Muscle of leg (tissue), 16 donors: ENCODE data around the gene MPHOSPH10. TPM values are rescaled to one million over a fixed set of nuclear protein-coding genes. Genes with fewer than 3 reads are reported as not detected.
"Not testable (repeated sequence)": the region's sequence is repeated elsewhere in the genome, so short reads cannot be mapped to it uniquely, and the experiment has no call there.

Experiments used
- DNase-seq: peaks from one replicate; pipeline ENCODE4 v3.0.0; 2013
- H3K27ac ChIP-seq: one replicate; pipeline ENCODE4 v1.5.1; 2013; ENCODE audit warnings: mild to moderate bottlenecking, low read length, control low read depth
- H3K27me3 ChIP-seq: one replicate; pipeline ENCODE4 v1.6.1; 2013; ENCODE audit warnings: low read length; ENCODE audit not compliant: control insufficient read depth, insufficient read depth
- H3K36me3 ChIP-seq: one replicate; pipeline ENCODE4 v1.6.1; 2013; ENCODE audit warnings: low read length; ENCODE audit not compliant: control insufficient read depth, insufficient read depth
- H3K4me1 ChIP-seq: one replicate; pipeline ENCODE4 v1.6.1; 2013; ENCODE audit warnings: low read length; ENCODE audit not compliant: control insufficient read depth, insufficient read depth
- H3K4me3 ChIP-seq: one replicate; pipeline ENCODE4 v1.5.1; 2013; ENCODE audit warnings: low read length, control low read depth
- H3K9me3 ChIP-seq: replicated peaks from 2 replicates; pipeline ENCODE4 v1.6.1; 2013; ENCODE audit warnings: low read depth, low read length; ENCODE audit not compliant: control insufficient read depth
- WGBS: methylation state at CpG from one replicate; pipeline ENCODE4 v1.1.5; 2013; ENCODE audit warnings: missing lambda C conversion rate; ENCODE audit not compliant: insufficient coverage; 5-methylcytosine and 5-hydroxymethylcytosine counted together
- long read RNA-seq, 11 donors: transcript quantifications; one replicate each; lab custom pipeline, GENCODE V29; 2026
- polyA plus RNA-seq, 8 donors: library from polyadenylated mRNA; unstranded; fragments of 120-200 nt; gene quantifications; one replicate each; pipeline versions ENCODE4 v1.2.1 to v1.2.3, GENCODE V29; 2013; ENCODE audit warnings: inconsistent platforms in 1 of 8, low replicate concordance in 1 of 8; ENCODE audit not compliant: insufficient read length in 8 of 8, insufficient read depth in 1 of 8
- total RNA-seq: library from RNA; stranded (reverse); fragments of 120-200 nt; gene quantifications from one replicate; pipeline ENCODE4 v1.2.4, GENCODE V29; 2013

MPHOSPH10 gene, protein sequence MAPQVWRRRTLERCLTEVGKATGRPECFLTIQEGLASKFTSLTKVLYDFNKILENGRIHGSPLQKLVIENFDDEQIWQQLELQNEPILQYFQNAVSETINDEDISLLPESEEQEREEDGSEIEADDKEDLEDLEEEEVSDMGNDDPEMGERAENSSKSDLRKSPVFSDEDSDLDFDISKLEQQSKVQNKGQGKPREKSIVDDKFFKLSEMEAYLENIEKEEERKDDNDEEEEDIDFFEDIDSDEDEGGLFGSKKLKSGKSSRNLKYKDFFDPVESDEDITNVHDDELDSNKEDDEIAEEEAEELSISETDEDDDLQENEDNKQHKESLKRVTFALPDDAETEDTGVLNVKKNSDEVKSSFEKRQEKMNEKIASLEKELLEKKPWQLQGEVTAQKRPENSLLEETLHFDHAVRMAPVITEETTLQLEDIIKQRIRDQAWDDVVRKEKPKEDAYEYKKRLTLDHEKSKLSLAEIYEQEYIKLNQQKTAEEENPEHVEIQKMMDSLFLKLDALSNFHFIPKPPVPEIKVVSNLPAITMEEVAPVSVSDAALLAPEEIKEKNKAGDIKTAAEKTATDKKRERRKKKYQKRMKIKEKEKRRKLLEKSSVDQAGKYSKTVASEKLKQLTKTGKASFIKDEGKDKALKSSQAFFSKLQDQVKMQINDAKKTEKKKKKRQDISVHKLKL
- total RNA-seq, result 21.3 TPM
- polyA plus RNA-seq, result 10 to 100 TPM; 28.9 to 38.3 (median 32.8) TPM
- long read RNA-seq, donor 1, partial matches to known transcripts, result 5 of 9 reads
- long read RNA-seq, donor 1, other reads (novel, unspliced or antisense), result 0 of 9 reads
- long read RNA-seq, donor 2, partial matches to known transcripts, result 0 of 1 reads
- long read RNA-seq, donor 2, other reads (novel, unspliced or antisense), result 0 of 1 reads
- long read RNA-seq, donor 3, transcript MPHOSPH10-201 (11 exons, 2,484 nt), result major isoform, 6 of 9 reads
- long read RNA-seq, donor 3, partial matches to known transcripts, result 0 of 9 reads
- long read RNA-seq, donor 3, other reads (novel, unspliced or antisense), result 0 of 9 reads
- long read RNA-seq, donor 4, partial matches to known transcripts, result 0 of 2 reads
- long read RNA-seq, donor 4, other reads (novel, unspliced or antisense), result 0 of 2 reads
- long read RNA-seq, donor 5, transcript MPHOSPH10-201 (11 exons, 2,484 nt), result major isoform, 15 of 41 reads
- long read RNA-seq, donor 5, partial matches to known transcripts, result 22 of 41 reads
- long read RNA-seq, donor 5, other reads (novel, unspliced or antisense), result 0 of 41 reads
- long read RNA-seq, donor 6, transcript MPHOSPH10-201 (11 exons, 2,484 nt), result major isoform, 12 of 27 reads
- long read RNA-seq, donor 6, transcript MPHOSPH10-204 (2 exons, 1,584 nt), result minor isoform, 5 of 27 reads
- long read RNA-seq, donor 6, partial matches to known transcripts, result 9 of 27 reads
- long read RNA-seq, donor 6, other reads (novel, unspliced or antisense), result 0 of 27 reads
- long read RNA-seq, donor 7, transcript MPHOSPH10-201 (11 exons, 2,484 nt), result major isoform, 6 of 15 reads
- long read RNA-seq, donor 7, partial matches to known transcripts, result 8 of 15 reads
- long read RNA-seq, donor 7, other reads (novel, unspliced or antisense), result 0 of 15 reads
- long read RNA-seq, donor 8, partial matches to known transcripts, result 8 of 11 reads
- long read RNA-seq, donor 8, other reads (novel, unspliced or antisense), result 0 of 11 reads
- long read RNA-seq, donor 9, partial matches to known transcripts, result 6 of 13 reads
- long read RNA-seq, donor 9, other reads (novel, unspliced or antisense), result 0 of 13 reads
- long read RNA-seq, donor 10, transcript MPHOSPH10-201 (11 exons, 2,484 nt), result major isoform, 6 of 20 reads
- long read RNA-seq, donor 10, partial matches to known transcripts, result 11 of 20 reads
- long read RNA-seq, donor 10, other reads (novel, unspliced or antisense), result 0 of 20 reads
- long read RNA-seq, donor 11, transcript MPHOSPH10-201 (11 exons, 2,484 nt), result major isoform, 5 of 7 reads
- long read RNA-seq, donor 11, partial matches to known transcripts, result 0 of 7 reads
- long read RNA-seq, donor 11, other reads (novel, unspliced or antisense), result 0 of 7 reads

DNA sequence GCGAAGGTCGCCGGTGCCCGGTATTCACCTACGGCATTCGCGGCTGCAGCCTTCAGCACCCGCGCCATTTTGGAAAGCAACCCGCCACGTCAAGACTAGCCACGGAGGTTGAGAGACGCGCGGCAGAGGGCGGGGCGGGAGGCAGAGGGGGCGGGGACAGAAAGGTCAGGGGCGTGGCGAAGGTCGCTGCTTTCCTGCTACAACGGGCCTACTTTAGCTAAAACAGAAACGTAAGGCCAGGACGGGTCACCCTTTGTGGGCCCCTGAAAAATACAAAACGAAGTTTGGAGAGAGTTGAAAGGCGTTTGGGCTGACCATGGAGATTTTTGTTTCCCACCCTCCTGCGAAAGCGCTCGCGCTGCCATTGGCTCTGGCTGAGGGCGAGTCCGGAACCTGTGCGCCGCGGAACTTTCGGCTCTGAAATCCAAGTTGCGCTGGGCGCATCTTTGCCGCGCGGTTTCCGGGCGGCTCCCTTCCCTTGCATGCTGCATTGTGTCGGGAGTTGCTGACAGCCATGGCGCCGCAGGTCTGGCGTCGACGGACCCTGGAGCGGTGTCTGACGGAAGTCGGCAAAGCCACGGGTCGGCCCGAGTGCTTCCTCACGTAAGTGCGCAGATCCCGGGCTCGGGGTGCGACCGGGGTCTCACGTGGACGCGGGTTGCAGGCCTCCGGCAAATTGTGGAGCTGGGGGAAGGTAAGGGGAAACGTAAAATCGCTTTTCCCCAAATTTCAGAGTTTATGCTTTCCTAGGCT lies at the start of gene MPHOSPH10, which contains the start of gene MCEE:
Gene MPHOSPH10 (plus strand): TSS at position 483 of the 753 bp plus-strand sequence. CDS start 32 bp downstream, at position 515.
Gene MCEE (minus strand): TSS at position 78 of the 753 bp plus-strand sequence. CDS start 10 bp downstream, at position 68.
- peaks cover 11% of the 10 kb centered on the region for H3K4me1 ChIP-seq
- no peaks in the 10 kb centered on the region for H3K9me3 ChIP-seq
- H3K27me3 ChIP-seq, result no peaks in the 10 kb centered on the region
- H3K27ac ChIP-seq, result peak within 1 kb of the TSS; percentile 93
- peak within 1 kb of the TSS; percentile 88 for H3K4me3 ChIP-seq
- WGBS, result under 1% methylated on average over 49 of the region's 67 CpGs
- peaks cover 13% of the 10 kb centered on the region for H3K36me3 ChIP-seq
- peak; percentile 97 for DNase-seq

DNA sequence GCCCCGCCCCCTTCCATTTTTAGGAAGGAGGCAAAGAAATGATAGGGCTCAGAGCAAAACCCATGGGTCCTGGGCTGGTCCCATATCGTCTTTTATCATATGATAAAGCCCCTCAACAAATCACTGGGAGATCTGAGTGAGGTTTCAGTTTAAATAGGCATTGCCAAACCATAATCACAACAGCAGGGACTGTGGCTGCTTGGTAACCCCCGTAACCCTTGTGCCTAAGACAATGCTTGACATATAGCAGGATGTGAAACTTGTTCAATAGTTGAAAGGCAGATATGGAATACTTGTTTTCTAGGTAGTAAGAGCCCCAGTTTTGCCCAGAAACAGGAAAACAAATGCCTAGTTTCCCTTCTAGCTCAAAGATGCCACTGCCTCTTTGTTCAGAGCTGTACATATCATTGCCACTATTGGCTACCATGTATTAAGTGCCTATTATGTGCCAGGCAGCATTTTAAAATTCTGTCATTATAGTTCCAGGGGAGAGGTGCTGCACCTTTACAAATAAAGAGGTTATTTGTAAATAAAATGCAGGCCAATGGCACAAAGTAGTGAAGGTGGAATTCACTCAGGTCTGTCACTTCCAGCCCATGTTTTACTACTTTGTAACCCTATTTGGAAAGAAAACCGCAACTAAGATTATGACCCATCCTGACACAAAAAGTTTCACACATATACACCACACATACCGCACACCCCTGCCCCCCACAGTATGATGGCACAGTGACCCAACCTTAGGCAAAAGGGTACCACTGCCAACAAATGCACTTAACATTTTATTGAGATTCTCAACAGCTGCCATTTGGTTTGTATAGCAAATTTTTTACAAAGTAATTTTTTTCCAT lies 47.8 kb upstream of the MPHOSPH10 start:
- no peaks in the 10 kb centered on the region for H3K4me1 ChIP-seq
- 64% methylated on average over 1 of the region's 5 CpGs for WGBS
- H3K36me3 ChIP-seq, result peaks cover 19% of the 10 kb centered on the region
- H3K4me3 ChIP-seq, result no peak overlapping the region
- H3K27ac ChIP-seq, result no peak overlapping the region
- peaks cover 4% of the 10 kb centered on the region for H3K27me3 ChIP-seq
- H3K9me3 ChIP-seq, result no peaks in the 10 kb centered on the region
- no peak for DNase-seq

DNA sequence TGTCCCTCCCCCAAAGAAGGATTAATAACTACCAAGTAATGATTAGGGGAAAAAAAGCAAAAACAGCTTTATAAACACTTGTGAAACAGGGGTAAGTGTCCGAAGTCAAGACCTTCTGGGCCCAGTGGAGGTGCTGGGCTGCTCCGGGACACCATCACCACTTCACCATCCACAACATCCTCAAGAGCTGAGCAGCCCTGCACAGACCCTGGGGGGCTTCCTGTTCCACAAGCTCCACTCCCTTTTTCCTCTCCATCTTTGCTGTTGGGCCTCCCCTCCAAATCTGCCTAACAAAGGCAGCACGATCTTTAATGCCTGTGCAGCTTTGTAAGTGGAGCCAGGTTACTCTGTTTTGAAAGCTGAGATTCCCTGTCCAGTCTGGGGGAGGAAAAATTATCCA lies 47.1 kb upstream of the MPHOSPH10 start:
- H3K27me3 ChIP-seq, H3K4me3 ChIP-seq, DNase-seq, H3K9me3 ChIP-seq, H3K4me1 ChIP-seq, H3K27ac ChIP-seq: not testable (repeated sequence)
- no CpG with 5 or more reads among the region's 3 CpGs for WGBS
- H3K36me3 ChIP-seq, result peaks cover 12% of the 10 kb centered on the region

DNA sequence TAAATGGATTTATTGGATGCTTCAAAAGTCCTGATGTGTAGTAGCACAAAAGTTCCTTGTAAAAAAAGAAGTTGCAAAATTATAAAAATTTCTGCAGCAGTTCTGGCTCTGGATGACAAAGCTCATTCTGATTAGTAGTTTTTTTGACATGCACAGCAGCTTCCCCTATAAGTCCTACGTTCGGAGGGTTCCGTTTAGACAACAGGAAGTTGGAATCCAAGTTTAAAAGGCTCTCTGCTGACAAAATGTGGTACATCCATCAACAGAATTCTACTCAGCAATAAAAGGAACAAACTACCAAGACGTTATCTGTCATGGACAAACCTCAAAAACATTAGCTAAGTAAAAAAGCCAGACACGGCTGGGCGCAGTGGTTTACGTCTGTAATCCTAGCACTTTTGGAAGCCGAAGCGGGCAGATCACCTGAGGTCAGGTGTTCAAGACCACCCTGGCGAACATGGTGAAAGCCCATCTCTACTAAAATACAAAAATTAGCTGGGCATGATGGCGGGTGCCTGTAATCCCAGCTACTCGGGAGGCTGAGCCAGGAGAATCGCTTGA lies 46.6 kb upstream of the MPHOSPH10 start:
- not testable (repeated sequence) for H3K4me1 ChIP-seq, H3K27ac ChIP-seq, DNase-seq, H3K36me3 ChIP-seq, H3K27me3 ChIP-seq, H3K4me3 ChIP-seq, H3K9me3 ChIP-seq
- WGBS, result 26% methylated on average over 3 of the region's 13 CpGs

DNA sequence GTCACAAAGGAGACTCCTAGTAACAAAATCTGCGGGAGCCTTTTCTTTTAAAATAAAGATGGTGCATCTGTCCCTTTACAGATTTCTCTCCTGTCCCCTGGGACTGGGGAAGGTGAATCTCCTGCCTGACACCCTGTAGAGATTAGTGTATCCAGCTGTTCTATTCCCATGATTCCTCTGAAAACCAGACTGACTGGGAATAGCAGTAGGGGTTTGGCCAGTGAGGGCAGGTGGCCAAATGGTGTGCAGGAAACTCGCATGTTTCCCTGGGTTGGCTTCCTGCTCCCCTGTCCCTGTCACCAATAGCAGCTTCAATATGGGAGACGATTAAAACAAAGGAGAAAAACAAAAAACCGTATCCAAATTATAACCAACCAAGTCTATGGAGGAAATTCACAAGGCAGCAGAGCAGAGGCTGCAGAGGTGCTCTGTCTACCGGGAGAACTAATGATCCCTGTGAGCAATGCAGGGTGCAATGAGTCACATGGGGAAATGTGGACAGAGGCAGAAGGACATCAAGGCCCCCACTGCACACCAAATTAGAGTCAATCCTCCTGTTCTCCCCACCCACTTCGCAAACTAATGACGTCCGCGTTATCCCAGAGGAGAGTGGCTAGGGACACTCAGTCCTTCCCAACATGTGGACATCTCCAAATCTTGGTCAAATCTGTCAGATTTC lies 45.0 kb upstream of the MPHOSPH10 start:
- WGBS, result no CpG with 5 or more reads among the region's 9 CpGs

DNA sequence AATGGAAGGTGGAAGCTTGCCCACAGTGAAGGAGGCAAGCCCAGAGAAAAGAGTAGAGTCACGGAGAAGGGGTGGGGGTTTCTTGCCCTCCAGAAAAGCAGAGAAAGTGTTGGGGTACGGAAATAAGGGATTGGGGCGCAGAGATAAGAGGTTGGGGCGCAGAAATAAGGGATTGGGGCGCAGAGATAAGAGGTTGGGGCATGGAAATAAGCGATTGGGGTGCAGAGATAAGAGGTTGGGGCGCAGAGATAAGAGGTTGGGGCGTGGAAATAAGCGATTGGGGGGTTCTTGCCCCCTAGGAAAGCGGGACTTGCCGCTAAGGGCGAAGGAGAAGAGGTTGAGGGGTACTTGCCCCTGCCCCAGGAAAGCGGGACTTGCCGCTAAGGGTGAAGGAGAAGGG lies 41.0 kb upstream of the MPHOSPH10 start:
- H3K4me1 ChIP-seq, H3K27me3 ChIP-seq, H3K4me3 ChIP-seq, DNase-seq, H3K9me3 ChIP-seq, H3K27ac ChIP-seq, H3K36me3 ChIP-seq: not testable (repeated sequence)
- WGBS, result 81% methylated on average over 5 of the region's 14 CpGs

More for the DNA sequence above, 45.0 kb upstream of the MPHOSPH10 start:
- H3K27me3 ChIP-seq, H3K4me3 ChIP-seq, H3K27ac ChIP-seq, H3K9me3 ChIP-seq, DNase-seq, H3K36me3 ChIP-seq, H3K4me1 ChIP-seq: not testable (repeated sequence)

DNA sequence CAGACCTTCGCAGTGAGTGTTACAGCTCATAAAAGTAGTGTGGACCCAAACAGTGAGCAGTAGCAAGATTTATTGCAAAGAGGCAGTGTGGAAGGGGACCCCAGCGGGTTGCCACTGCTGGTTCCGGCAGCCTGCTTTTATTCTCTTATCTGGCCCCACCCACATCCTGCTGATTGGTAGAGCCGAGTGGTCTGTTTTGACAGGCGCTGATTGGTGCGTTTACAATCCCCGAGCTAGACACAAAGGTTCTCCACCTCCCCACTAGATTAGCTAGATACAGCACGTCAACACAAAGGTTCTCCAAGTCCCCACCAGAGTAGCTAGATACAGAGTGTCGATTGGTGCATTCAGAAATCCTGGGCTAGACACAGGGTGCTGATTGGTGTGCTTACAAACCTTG lies 38.6 kb upstream of the MPHOSPH10 start:
- not testable (repeated sequence) for H3K27me3 ChIP-seq, H3K27ac ChIP-seq, DNase-seq, H3K4me1 ChIP-seq, H3K9me3 ChIP-seq, H3K4me3 ChIP-seq, H3K36me3 ChIP-seq
- WGBS, result 76% methylated on average over 6 of the region's 9 CpGs
